Endodermal cell (in vitro differentiated cells): Measurements from ENCODE around the gene FIBCD1. TPM values are rescaled to one million over a fixed set of nuclear protein-coding genes. Genes with fewer than 3 reads are reported as not detected.

Experiments used
- DNase-seq: peaks from one replicate; pipeline ENCODE4 v3.0.0-alpha.2; 2017
- H3K27ac ChIP-seq: 2 replicates; pipeline ENCODE4 v1.5.1; 2013; ENCODE audit warnings: mild to moderate bottlenecking, low read depth, low read length, moderate library complexity
- H3K27me3 ChIP-seq: 2 replicates; pipeline ENCODE4 v1.6.1; 2013; ENCODE audit warnings: mild to moderate bottlenecking, low read length, moderate library complexity; ENCODE audit not compliant: insufficient read depth, control insufficient read depth, poor library complexity, severe bottlenecking
- H3K36me3 ChIP-seq: 2 replicates; pipeline ENCODE4 v1.7.0; 2013; ENCODE audit warnings: mild to moderate bottlenecking, low read length, moderate library complexity; ENCODE audit not compliant: control insufficient read depth, insufficient read depth
- H3K4me1 ChIP-seq: one replicate; pipeline ENCODE4 v1.7.0; 2013; ENCODE audit warnings: low read length; ENCODE audit not compliant: control insufficient read depth, insufficient read depth
- H3K4me3 ChIP-seq: 2 replicates; pipeline ENCODE4 v1.5.1; 2013; ENCODE audit warnings: mild to moderate bottlenecking, low read length, moderate library complexity
- H3K9ac ChIP-seq: 2 replicates; pipeline ENCODE4 v1.6.1; 2013; ENCODE audit warnings: mild to moderate bottlenecking, low read length, moderate library complexity; ENCODE audit not compliant: poor library complexity, severe bottlenecking; ENCODE audit errors: extremely low read depth
- H3K9me3 ChIP-seq: 2 replicates; pipeline ENCODE4 v1.6.1; 2013; ENCODE audit warnings: mild to moderate bottlenecking, low read length, moderate library complexity; ENCODE audit not compliant: control insufficient read depth
- H3K27ac Mint-ChIP-seq: 2 replicates; pipeline ENCODE4 v1.8.0; 2020; ENCODE audit warnings: mixed read lengths
- H3K27me3 Mint-ChIP-seq: 2 replicates; pipeline ENCODE4 v1.8.0; 2021; ENCODE audit warnings: mild to moderate bottlenecking, mixed read lengths; ENCODE audit not compliant: insufficient read depth
- H3K36me3 Mint-ChIP-seq: 2 replicates; pipeline ENCODE4 v1.8.0; 2020; ENCODE audit warnings: low read depth, mixed read lengths
- H3K4me1 Mint-ChIP-seq: 2 replicates; pipeline ENCODE4 v1.8.0; 2020; ENCODE audit warnings: mixed read lengths
- H3K4me3 Mint-ChIP-seq: 2 replicates; pipeline ENCODE4 v1.8.0; 2020; ENCODE audit warnings: mild to moderate bottlenecking, moderate library complexity, mixed read lengths
- H3K9me3 Mint-ChIP-seq: 2 replicates; pipeline ENCODE4 v1.8.0; 2020; ENCODE audit warnings: mild to moderate bottlenecking, mixed read lengths
- CTCF ChIP-seq: fragments of 200-600 bp; sonication (generic); conservative IDR thresholded peaks from 2 replicates; pipeline ENCODE4 v1.5.0; 2021; ENCODE audit warnings: antibody characterized with exemption, mild to moderate bottlenecking
- WGBS, 2 experiments: methylation state at CpG; one replicate each; pipeline versions ENCODE4 v1.1.5 to v1.1.7; 2013; ENCODE audit warnings: missing lambda C conversion rate in 2 of 2, mixed read lengths in 1 of 2; ENCODE audit not compliant: insufficient coverage in 1 of 2, insufficient read length in 1 of 2; 5-methylcytosine and 5-hydroxymethylcytosine counted together
- total RNA-seq, 2 donors: library from RNA; stranded (reverse); fragmentation: NEBNext Ultra II Directional in 1 of 2; extraction: Animal tissue kit (Norgen Biotek cat#: 25700) in 1 of 2; gene quantifications; 2 replicates in 1 of 2; 3 replicates in 1 of 2; pipeline ENCODE4 v1.2.1, GENCODE V29; 2021

The FIBCD1 gene
- total RNA-seq, 2 donors from 2014 or later = 2.8 to 3.7 TPM

GRCh38 chr9:130925050-130925678, 13.9 kb downstream of the FIBCD1 start:
- 91 to 94% methylated on average over 17 to 19 of the region's 19 CpGs for WGBS, 2 experiments
- DNase-seq = no peak

GRCh38 chr9:130924448-130924788, 14.6 kb downstream of the FIBCD1 start:
- H3K27me3 Mint-ChIP-seq = no peaks in the 10 kb centered on the region
- no peak overlapping the region for H3K27ac ChIP-seq
- no peaks in the 10 kb centered on the region for H3K4me1 ChIP-seq
- no peak for DNase-seq
- H3K27ac Mint-ChIP-seq = no peak overlapping the region
- TF ChIP-seq CTCF = no peak
- no peak overlapping the region for H3K4me3 ChIP-seq
- no peak overlapping the region for H3K4me3 Mint-ChIP-seq
- H3K27me3 ChIP-seq = no peaks in the 10 kb centered on the region
- no peak overlapping the region for H3K9ac ChIP-seq
- H3K36me3 ChIP-seq = no peaks in the 10 kb centered on the region
- no peaks in the 10 kb centered on the region for H3K9me3 Mint-ChIP-seq
- H3K4me1 Mint-ChIP-seq = no peaks in the 10 kb centered on the region
- no peaks in the 10 kb centered on the region for H3K36me3 Mint-ChIP-seq
- 85 to 96% methylated on average over 4 to 10 of the region's 10 CpGs for WGBS, 2 experiments
- no peaks in the 10 kb centered on the region for H3K9me3 ChIP-seq

More at GRCh38 chr9:130925050-130925678, 13.9 kb downstream of the FIBCD1 start:
- Histone ChIP-seq H3K9me3 (no peaks in the 10 kb centered on the region), H3K36me3 (no peaks in the 10 kb centered on the region), H3K4me3 (no peak overlapping the region), H3K27me3 (no peaks in the 10 kb centered on the region), H3K4me1 (no peaks in the 10 kb centered on the region), H3K9ac (no peak overlapping the region), H3K27ac (no peak overlapping the region)
- no peaks in the 10 kb centered on the region for H3K36me3 Mint-ChIP-seq
- no peaks in the 10 kb centered on the region for H3K9me3 Mint-ChIP-seq
- H3K4me1 Mint-ChIP-seq = no peaks in the 10 kb centered on the region
- no peak for TF ChIP-seq CTCF
- H3K27ac Mint-ChIP-seq = no peak overlapping the region
- H3K4me3 Mint-ChIP-seq = no peak overlapping the region
- H3K27me3 Mint-ChIP-seq = no peaks in the 10 kb centered on the region

GRCh38 chr9:130923611-130924447, 15.2 kb downstream of the FIBCD1 start:
- Histone ChIP-seq H3K27ac (no peak overlapping the region), H3K4me3 (no peak overlapping the region), H3K4me1 (no peaks in the 10 kb centered on the region), H3K36me3 (no peaks in the 10 kb centered on the region), H3K9ac (no peak overlapping the region), H3K9me3 (no peaks in the 10 kb centered on the region), H3K27me3 (no peaks in the 10 kb centered on the region)
- TF ChIP-seq CTCF = no peak
- Mint-ChIP-seq H3K36me3 (no peaks in the 10 kb centered on the region), H3K27ac (no peak overlapping the region), H3K4me3 (no peak overlapping the region), H3K27me3 (no peaks in the 10 kb centered on the region), H3K4me1 (no peaks in the 10 kb centered on the region), H3K9me3 (no peaks in the 10 kb centered on the region)
- DNase-seq = no peak
- WGBS, 2 experiments = 91 to 96% methylated on average over 23 to 42 of the region's 42 CpGs
